ENCODE results near the gene ANKRD6. TPM values are rescaled to one million over a fixed set of nuclear protein-coding genes. Genes with fewer than 3 reads are reported as not detected.

Gene ANKRD6
- total RNA-seq, 1 experiment from 2014 or later = 5.6 TPM

- no peak overlapping the region for H3K56ac ChIP-seq (ENCODE audit: insufficient read length, low read depth, low read length)
- H2BK120ac ChIP-seq (ENCODE audit: low read depth, low read length, poor library complexity, severe bottlenecking) = no peak overlapping the region
- no peak overlapping the region for H2AFZ ChIP-seq (ENCODE audit: low read length)
- no peak overlapping the region for H3K4me2 ChIP-seq (ENCODE audit: insufficient read depth, insufficient read length, low read length)
- DNase-seq = no peak
- Mint-ChIP-seq H3K4me3 (no peak overlapping the region), H3K36me3 (ENCODE audit: insufficient read depth in 1 of 3, low read depth in 3 of 3) (peaks cover 5 to 14% (median 9%) of the 10 kb centered on the region in 3 experiments; a peak in 6 of 7 replicates), H3K27ac (no peak overlapping the region), H3K27me3 (ENCODE audit: low read depth) (peaks cover 7% of the 10 kb centered on the region), H3K4me1 (peaks cover 20 to 29% of the 10 kb centered on the region in 2 experiments), H3K9me3 (peaks cover 18 to 22% of the 10 kb centered on the region in 2 experiments)
- no peaks in the 10 kb centered on the region for H3K27me3 ChIP-seq (ENCODE audit: insufficient read depth, low read length)
- no peaks in the 10 kb centered on the region for H4K20me1 ChIP-seq (ENCODE audit: control insufficient read depth, insufficient read depth, insufficient read length)
- H2BK12ac ChIP-seq (ENCODE audit: insufficient read length, low read depth, low read length) = no peak overlapping the region
- no peak overlapping the region for H3K9ac ChIP-seq (ENCODE audit: extremely low read depth, insufficient read length, low read length)
- no peaks in the 10 kb centered on the region for H3K79me2 ChIP-seq (ENCODE audit: insufficient read depth, low read length)
- H3K4me1 ChIP-seq (ENCODE audit: insufficient read depth, low read length) = peaks cover 5% of the 10 kb centered on the region; the same call in 1 of the 2 replicates
- no peak overlapping the region for H3T11ph ChIP-seq (ENCODE audit: low read length)
- no peaks in the 10 kb centered on the region for H3K23me2 ChIP-seq (ENCODE audit: insufficient read length, low read depth, low read length, poor library complexity, severe bottlenecking)
- H3K79me1 ChIP-seq (ENCODE audit: insufficient read depth, low read depth, low read length, poor library complexity, severe bottlenecking) = no peaks in the 10 kb centered on the region
- H3K4ac ChIP-seq (ENCODE audit: low read depth, low read length) = no peak overlapping the region
- H4K8ac ChIP-seq (replicated peaks; ENCODE audit: insufficient read length, low read depth, low read length) = no peak overlapping the region
- no peak overlapping the region for H3K23ac ChIP-seq (ENCODE audit: insufficient read length, low read depth, low read length)
- H2BK15ac ChIP-seq (ENCODE audit: low read depth, low read length) = no peak overlapping the region
- H2BK5ac ChIP-seq (ENCODE audit: insufficient read length, low read length) = no peak overlapping the region
- no peak overlapping the region for H3K27ac ChIP-seq (ENCODE audit: insufficient read length, low read depth, low read length)
- H3K18ac ChIP-seq (ENCODE audit: insufficient read length, low read depth, low read length) = no peak overlapping the region
- H3K9me3 ChIP-seq (ENCODE audit: control insufficient read depth, low read depth, low read length) = no peaks in the 10 kb centered on the region
- H4K91ac ChIP-seq (ENCODE audit: insufficient read length, low read depth, low read length) = no peak overlapping the region
- no peak for TF ChIP-seq CTCF (conservative IDR thresholded peaks at IDR 0.05)
- no peak overlapping the region for H3K14ac ChIP-seq (ENCODE audit: insufficient read depth, low read length)
- no peak overlapping the region for H4K5ac ChIP-seq (ENCODE audit: insufficient read length, low read depth, low read length)
- H2BK20ac ChIP-seq (ENCODE audit: low read depth, low read length, poor library complexity, severe bottlenecking) = no peak overlapping the region
- H2AK5ac ChIP-seq (ENCODE audit: insufficient read length, low read length) = no peak overlapping the region
- no CpG with 5 or more reads among the region's 5 CpGs for WGBS (ENCODE audit: extremely low coverage, insufficient read length, low lambda C conversion rate)
Observed at GRCh38 chr6:89554106-89554505, 121.2 kb downstream of the ANKRD6 start.
